Bronchial epithelial cell (primary cell): ENCODE measurements around the gene OSBPL9. TPM values are rescaled to one million over a fixed set of nuclear protein-coding genes. Genes with fewer than 3 reads are reported as not detected.

Experiments
- DNase-seq: peaks from one replicate; pipeline ENCODE4 v3.0.0-alpha.2; 2010; ENCODE audit warnings: low read depth
- FAIRE-seq: peaks from 2 replicates; lab custom pipeline; 2011; peaks lifted over from hg19 to GRCh38; lab: Jason Lieb, UNC
- H3K27me3 ChIP-seq: 2 replicates; pipeline ENCODE4 v1.5.1; 2011; ENCODE audit warnings: low read length; ENCODE audit not compliant: control insufficient read depth, insufficient read depth
- H3K36me3 ChIP-seq: 2 replicates; pipeline ENCODE4 v1.5.1; 2011; ENCODE audit warnings: low read length; ENCODE audit not compliant: control insufficient read depth, insufficient read depth
- H3K4me3 ChIP-seq: 2 replicates; pipeline ENCODE4 v1.5.1; 2011; ENCODE audit warnings: mild to moderate bottlenecking, low read depth, low read length, control low read depth
- CTCF ChIP-seq: IDR thresholded peaks from 2 replicates; pipeline ENCODE4 v1.5.1; 2011; ENCODE audit warnings: mild to moderate bottlenecking, moderate library complexity, low read length, control low read depth, inconsistent platforms; ENCODE audit not compliant: insufficient read depth, severe bottlenecking
- total RNA-seq: library from RNA; depleted of rRNA; stranded (reverse); fragments of >200 nt; gene quantifications from 2 replicates; pipeline ENCODE4 v1.2.1, GENCODE V29; 2014

Gene OSBPL9
- total RNA-seq, 1 donor from 2014 or later = 69.8 TPM

GRCh38 chr1:51819810-51820209, 202.9 kb downstream of the OSBPL9 start:
- DNase-seq (no peak), FAIRE-seq (no peak)
- peaks cover 12% of the 10 kb centered on the region for H3K36me3 ChIP-seq
- no peaks in the 10 kb centered on the region for H3K27me3 ChIP-seq
- TF ChIP-seq CTCF = no peak
- H3K4me3 ChIP-seq = no peak overlapping the region

GRCh38 chr1:51829058-51829457, 212.2 kb downstream of the OSBPL9 start:
- TF ChIP-seq CTCF = no peak
- FAIRE-seq (no peak), DNase-seq (peak; percentile 84)
- Histone ChIP-seq H3K36me3 (peaks cover 4% of the 10 kb centered on the region), H3K27me3 (no peaks in the 10 kb centered on the region), H3K4me3 (no peak overlapping the region)

GRCh38 chr1:51833700-51834099, 216.8 kb downstream of the OSBPL9 start:
- H3K27me3 ChIP-seq = no peaks in the 10 kb centered on the region
- no peak for FAIRE-seq
- peak; percentile 49 for DNase-seq

GRCh38 chr1:51837243-51837642, 220.4 kb downstream of the OSBPL9 start:
- Histone ChIP-seq H3K27me3 (no peaks in the 10 kb centered on the region), H3K4me3 (no peak overlapping the region), H3K36me3 (peaks cover 1% of the 10 kb centered on the region)
- FAIRE-seq = no peak
- no peak for TF ChIP-seq CTCF
- DNase-seq = no peak

More at GRCh38 chr1:51833700-51834099, 216.8 kb downstream of the OSBPL9 start:
- Histone ChIP-seq H3K36me3 (peaks cover 1% of the 10 kb centered on the region), H3K4me3 (no peak overlapping the region)
- TF ChIP-seq CTCF = no peak

Other genes with a start within 250 kb of the OSBPL9 start
- 34.8 and 37.8 TPM in 2 replicates for gene EPS15, start 97.8 kb upstream of the OSBPL9 start, total RNA-seq